HUES6 (cell line): Measurements from ENCODE around the gene SH3TC2.

ENCODE experiments used
- H3K27ac ChIP-seq: 2 replicates; pipeline ENCODE4 v1.7.0; 2013; ENCODE audit warnings: low read depth, mild to moderate bottlenecking, low read length, inconsistent platforms
- H3K27me3 ChIP-seq: 2 replicates; pipeline ENCODE4 v1.6.1; 2013; ENCODE audit warnings: low read length; ENCODE audit not compliant: control insufficient read depth, insufficient read depth
- H3K36me3 ChIP-seq: 2 replicates; pipeline ENCODE4 v1.6.1; 2013; ENCODE audit warnings: low read length; ENCODE audit not compliant: control insufficient read depth, insufficient read depth
- H3K4me1 ChIP-seq: 2 replicates; pipeline ENCODE4 v1.6.1; 2013; ENCODE audit warnings: low read length; ENCODE audit not compliant: control insufficient read depth, insufficient read depth
- H3K4me3 ChIP-seq: 2 replicates; pipeline ENCODE4 v1.5.1; 2013; ENCODE audit warnings: low read depth, low read length
- H3K9ac ChIP-seq: one replicate; pipeline ENCODE4 v1.6.1; 2013; ENCODE audit warnings: mild to moderate bottlenecking, low read length
- H3K9me3 ChIP-seq: 2 replicates; pipeline ENCODE4 v1.6.1; 2013; ENCODE audit warnings: low read depth, low read length; ENCODE audit not compliant: control insufficient read depth, insufficient read depth

The SH3TC2 gene

GRCh38 chr5:149002053-149002452 is 60.8 kb downstream of the SH3TC2 start:
- Histone ChIP-seq H3K27ac (no peak overlapping the region), H3K27me3 (no peaks in the 10 kb centered on the region), H3K9ac (no peak overlapping the region), H3K9me3 (no peaks in the 10 kb centered on the region), H3K4me3 (no peak overlapping the region), H3K36me3 (no peaks in the 10 kb centered on the region), H3K4me1 (peaks cover 12% of the 10 kb centered on the region; the same call in 1 of the 2 replicates)

DNA sequence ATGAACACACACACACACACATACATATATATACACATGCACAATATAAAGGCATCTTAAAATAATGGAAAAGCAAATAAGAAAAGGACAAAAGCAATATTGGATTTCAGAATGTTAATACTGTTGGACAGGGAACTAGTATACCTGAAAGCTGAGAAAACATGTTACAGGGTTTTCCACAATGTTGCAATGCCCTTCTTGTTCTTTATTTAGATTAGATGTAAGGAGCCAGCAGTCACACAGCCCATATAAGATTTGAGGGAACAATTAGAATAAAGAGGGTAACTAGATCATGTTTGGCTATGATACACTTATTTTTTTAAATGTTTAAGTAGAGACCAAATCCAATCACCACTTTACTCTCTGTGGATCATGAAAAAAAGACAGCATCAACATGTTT is 61.7 kb downstream of the SH3TC2 start:
- peaks cover 12% of the 10 kb centered on the region; the same call in 1 of the 2 replicates for H3K4me1 ChIP-seq
- no peaks in the 10 kb centered on the region for H3K36me3 ChIP-seq
- no peak overlapping the region for H3K27ac ChIP-seq
- H3K9ac ChIP-seq: no peak overlapping the region
- H3K4me3 ChIP-seq: no peak overlapping the region
- no peaks in the 10 kb centered on the region for H3K27me3 ChIP-seq
- no peaks in the 10 kb centered on the region for H3K9me3 ChIP-seq

GRCh38 chr5:148999741-149000140 is 63.1 kb downstream of the SH3TC2 start:
- H3K27ac ChIP-seq: no peak overlapping the region
- H3K4me1 ChIP-seq: peaks cover 12% of the 10 kb centered on the region; the same call in 1 of the 2 replicates

DNA sequence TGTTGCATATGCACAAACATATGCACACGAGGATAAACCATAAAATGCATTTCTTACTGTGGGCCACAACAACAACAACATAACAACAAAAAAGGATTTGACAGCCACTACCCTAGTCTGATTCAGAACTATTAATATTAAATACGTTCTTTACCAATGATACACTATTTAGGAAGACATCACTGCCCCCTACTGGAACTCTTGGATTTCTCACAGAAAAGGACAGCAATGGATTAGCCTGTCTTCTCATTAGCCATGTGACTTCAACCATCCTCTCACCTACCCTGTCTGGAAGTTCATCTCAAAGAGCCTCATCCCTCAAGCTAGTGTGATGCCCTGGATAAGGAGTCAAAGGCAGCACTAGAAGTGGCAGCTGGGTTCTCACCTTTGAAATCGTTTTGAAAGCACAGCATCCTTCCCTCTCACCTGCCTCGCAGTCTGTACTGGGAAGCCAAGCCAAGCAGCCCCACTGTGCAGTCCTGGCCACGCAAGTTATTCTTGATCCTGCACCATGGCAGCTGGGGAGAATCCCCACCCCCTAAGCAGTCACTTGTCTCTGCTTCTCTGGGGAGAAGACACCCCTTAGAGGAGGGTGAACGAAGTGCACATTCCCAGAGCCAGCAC is 64.6 kb downstream of the SH3TC2 start:
- H3K27ac ChIP-seq: no peak overlapping the region

More at GRCh38 chr5:148999741-149000140, 63.1 kb downstream of the SH3TC2 start:
- Histone ChIP-seq H3K27me3 (no peaks in the 10 kb centered on the region), H3K9me3 (no peaks in the 10 kb centered on the region), H3K36me3 (no peaks in the 10 kb centered on the region), H3K9ac (no peak overlapping the region), H3K4me3 (no peak overlapping the region)

GRCh38 chr5:148996270-148996669 is 66.6 kb downstream of the SH3TC2 start:
- no peaks in the 10 kb centered on the region for H3K36me3 ChIP-seq
- H3K27me3 ChIP-seq: no peaks in the 10 kb centered on the region
- H3K4me3 ChIP-seq: no peak overlapping the region
- H3K9me3 ChIP-seq: no peaks in the 10 kb centered on the region
- H3K4me1 ChIP-seq: no peaks in the 10 kb centered on the region
- no peak overlapping the region for H3K9ac ChIP-seq
- no peak overlapping the region for H3K27ac ChIP-seq

More for the DNA sequence above, 64.6 kb downstream of the SH3TC2 start:
- Histone ChIP-seq H3K4me3 (no peak overlapping the region), H3K36me3 (no peaks in the 10 kb centered on the region), H3K9me3 (no peaks in the 10 kb centered on the region), H3K9ac (no peak overlapping the region), H3K27me3 (no peaks in the 10 kb centered on the region), H3K4me1 (peaks cover 12% of the 10 kb centered on the region; the same call in 1 of the 2 replicates)

GRCh38 chr5:148995791-148996190 is 67.1 kb downstream of the SH3TC2 start:
- Histone ChIP-seq H3K27ac (no peak overlapping the region), H3K27me3 (no peaks in the 10 kb centered on the region)

GRCh38 chr5:148993283-148993936 is 69.5 kb downstream of the SH3TC2 start:
- H3K4me1 ChIP-seq: no peaks in the 10 kb centered on the region
- H3K27me3 ChIP-seq: no peaks in the 10 kb centered on the region
- no peaks in the 10 kb centered on the region for H3K9me3 ChIP-seq
- H3K36me3 ChIP-seq: no peaks in the 10 kb centered on the region
- no peak overlapping the region for H3K9ac ChIP-seq
- H3K4me3 ChIP-seq: no peak overlapping the region
- no peak overlapping the region for H3K27ac ChIP-seq

More at GRCh38 chr5:148995791-148996190, 67.1 kb downstream of the SH3TC2 start:
- Histone ChIP-seq H3K36me3 (no peaks in the 10 kb centered on the region), H3K9ac (no peak overlapping the region), H3K9me3 (no peaks in the 10 kb centered on the region), H3K4me1 (no peaks in the 10 kb centered on the region), H3K4me3 (no peak overlapping the region)

GRCh38 chr5:148992265-148992664 is 70.6 kb downstream of the SH3TC2 start:
- H3K4me1 ChIP-seq: no peaks in the 10 kb centered on the region
- H3K9ac ChIP-seq: no peak overlapping the region
- no peak overlapping the region for H3K27ac ChIP-seq
- H3K9me3 ChIP-seq: no peaks in the 10 kb centered on the region
- H3K36me3 ChIP-seq: no peaks in the 10 kb centered on the region
- H3K27me3 ChIP-seq: no peaks in the 10 kb centered on the region
- no peak overlapping the region for H3K4me3 ChIP-seq

GRCh38 chr5:148991566-148991965 is 71.3 kb downstream of the SH3TC2 start:
- Histone ChIP-seq H3K9ac (no peak overlapping the region), H3K27ac (no peak overlapping the region), H3K27me3 (no peaks in the 10 kb centered on the region), H3K9me3 (no peaks in the 10 kb centered on the region), H3K4me1 (no peaks in the 10 kb centered on the region), H3K36me3 (no peaks in the 10 kb centered on the region), H3K4me3 (no peak overlapping the region)

DNA sequence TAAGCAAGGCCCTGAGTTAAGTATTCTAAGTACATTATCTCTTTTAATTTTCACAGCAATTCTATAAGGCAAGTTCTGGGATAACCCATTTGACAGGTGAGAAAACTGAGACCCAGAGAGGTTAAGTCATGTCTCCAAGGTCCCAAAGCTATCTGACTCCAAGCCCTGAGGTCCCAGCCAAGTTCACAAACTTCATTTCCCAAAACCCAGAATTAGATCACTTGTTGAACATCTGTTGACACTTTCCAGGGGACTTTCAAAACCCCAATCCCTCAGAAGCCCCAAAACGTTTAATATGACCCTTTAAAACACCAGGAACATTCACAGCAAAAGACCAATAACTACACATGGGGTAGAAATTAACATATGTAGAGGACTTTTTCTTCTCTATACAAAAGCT is 72.0 kb downstream of the SH3TC2 start:
- H3K27ac ChIP-seq: no peak overlapping the region
- H3K4me3 ChIP-seq: no peak overlapping the region
- H3K9me3 ChIP-seq: no peaks in the 10 kb centered on the region
- H3K9ac ChIP-seq: no peak overlapping the region
- no peaks in the 10 kb centered on the region for H3K27me3 ChIP-seq
- no peaks in the 10 kb centered on the region for H3K4me1 ChIP-seq
- no peaks in the 10 kb centered on the region for H3K36me3 ChIP-seq

DNA sequence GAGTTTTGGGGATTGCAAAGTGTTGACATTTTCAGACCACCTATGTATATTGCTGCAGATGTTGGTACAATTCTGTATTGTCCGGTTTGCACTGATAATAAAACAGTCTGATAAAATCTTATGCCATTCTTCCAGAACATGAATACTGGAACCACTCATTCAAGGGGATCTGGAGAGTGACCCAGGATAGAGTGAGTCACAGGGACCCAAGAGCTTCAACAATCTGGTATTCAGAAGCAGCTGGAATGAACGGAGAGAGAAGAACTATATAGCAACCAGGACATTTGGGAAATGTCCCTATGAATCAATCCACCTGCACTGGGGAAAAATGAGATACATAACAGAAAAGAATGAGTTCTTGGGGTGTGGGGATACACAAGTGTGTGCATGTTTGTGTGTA is 73.3 kb downstream of the SH3TC2 start:
- Histone ChIP-seq H3K4me3 (no peak overlapping the region), H3K9me3 (no peaks in the 10 kb centered on the region), H3K4me1 (peaks cover 3% of the 10 kb centered on the region), H3K27me3 (no peaks in the 10 kb centered on the region), H3K9ac (no peak overlapping the region), H3K27ac (no peak overlapping the region), H3K36me3 (no peaks in the 10 kb centered on the region)
